OCI-LY1 (cell line): ENCODE data around the gene NELFA.

ENCODE experiments used
- EZH2 ChIP-seq: fragments of 200-600 bp; sonication (generic), shearing (Covaris generic); IDR thresholded peaks from 2 replicates; pipeline ENCODE4 v1.8.0; 2017; ENCODE audit warnings: borderline replicate concordance, mixed run types, mild to moderate bottlenecking, antibody characterized with exemption, low read length, moderate library complexity, mixed read lengths
- TF ChIP-seq, protein P1 (sequence below): fragments of 200-600 bp; sonication (generic), shearing (Covaris generic); IDR thresholded peaks from 2 replicates; pipeline ENCODE4 v1.5.1; 2017; ENCODE audit warnings: mild to moderate bottlenecking, antibody characterized with exemption, low read length, moderate library complexity, mixed read lengths

DNA sequence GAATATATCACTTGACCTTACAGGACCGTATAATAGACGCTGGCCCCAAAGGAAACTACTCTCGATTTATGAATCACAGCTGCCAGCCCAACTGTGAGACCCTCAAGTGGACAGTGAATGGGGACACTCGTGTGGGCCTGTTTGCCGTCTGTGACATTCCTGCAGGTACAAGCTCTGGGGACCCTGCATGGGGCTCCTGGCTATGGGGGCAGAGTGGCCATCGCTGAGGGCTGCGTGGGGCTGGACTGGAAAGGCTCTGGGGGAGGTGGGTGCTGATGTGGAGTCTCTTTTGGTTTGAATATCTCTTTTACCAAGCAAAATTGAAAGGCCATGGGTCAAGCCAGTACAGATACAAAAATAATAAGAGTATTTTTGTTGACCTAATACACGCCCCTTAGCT, 33.9 kb downstream of the NELFA start:
- TF ChIP-seq, protein P1, sequence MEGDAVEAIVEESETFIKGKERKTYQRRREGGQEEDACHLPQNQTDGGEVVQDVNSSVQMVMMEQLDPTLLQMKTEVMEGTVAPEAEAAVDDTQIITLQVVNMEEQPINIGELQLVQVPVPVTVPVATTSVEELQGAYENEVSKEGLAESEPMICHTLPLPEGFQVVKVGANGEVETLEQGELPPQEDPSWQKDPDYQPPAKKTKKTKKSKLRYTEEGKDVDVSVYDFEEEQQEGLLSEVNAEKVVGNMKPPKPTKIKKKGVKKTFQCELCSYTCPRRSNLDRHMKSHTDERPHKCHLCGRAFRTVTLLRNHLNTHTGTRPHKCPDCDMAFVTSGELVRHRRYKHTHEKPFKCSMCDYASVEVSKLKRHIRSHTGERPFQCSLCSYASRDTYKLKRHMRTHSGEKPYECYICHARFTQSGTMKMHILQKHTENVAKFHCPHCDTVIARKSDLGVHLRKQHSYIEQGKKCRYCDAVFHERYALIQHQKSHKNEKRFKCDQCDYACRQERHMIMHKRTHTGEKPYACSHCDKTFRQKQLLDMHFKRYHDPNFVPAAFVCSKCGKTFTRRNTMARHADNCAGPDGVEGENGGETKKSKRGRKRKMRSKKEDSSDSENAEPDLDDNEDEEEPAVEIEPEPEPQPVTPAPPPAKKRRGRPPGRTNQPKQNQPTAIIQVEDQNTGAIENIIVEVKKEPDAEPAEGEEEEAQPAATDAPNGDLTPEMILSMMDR: no peak
- no peak for TF ChIP-seq EZH2
